Neural cell (in vitro differentiated cells): ENCODE results near the gene FCHSD2. TPM values are rescaled to one million over a fixed set of nuclear protein-coding genes. Genes with fewer than 3 reads are reported as not detected.

Source experiments
- H2AFZ ChIP-seq: fragments of 200-600, 300-800 bp; sonication (generic), shearing (Covaris generic); 2 replicates; pipeline ENCODE4 v1.6.0; 2014; ENCODE audit warnings: low read depth, mild to moderate bottlenecking, antibody characterized with exemption, low read length, moderate library complexity
- H3F3A ChIP-seq: fragments of 200-600 bp; shearing (Covaris generic); 2 replicates; pipeline ENCODE4 v1.6.1; 2016; ENCODE audit warnings: mild to moderate bottlenecking, moderate library complexity, mixed read lengths, antibody characterized with exemption, low read length; ENCODE audit not compliant: insufficient read depth, poor library complexity, severe bottlenecking
- H3K27ac ChIP-seq: fragments of 200-600, 300-800 bp; sonication (generic), shearing (Covaris generic); 2 replicates; pipeline ENCODE4 v1.5.1; 2014; ENCODE audit warnings: mild to moderate bottlenecking, low read length, moderate library complexity
- H3K27me3 ChIP-seq: fragments of 300-800, 200-600 bp; sonication (generic), shearing (Covaris generic); 2 replicates; pipeline ENCODE4 v1.6.0; 2014; ENCODE audit warnings: mild to moderate bottlenecking, low read depth, low read length, moderate library complexity; ENCODE audit not compliant: insufficient read depth
- H3K36me3 ChIP-seq: fragments of 300-800, 200-600 bp; sonication (generic), shearing (Covaris generic); 2 replicates; pipeline ENCODE4 v1.5.1; 2014; ENCODE audit warnings: mild to moderate bottlenecking, antibody characterized with exemption, low read length, moderate library complexity; ENCODE audit not compliant: insufficient read depth
- H3K4me2 ChIP-seq: fragments of 300-800, 200-600 bp; sonication (generic), shearing (Covaris generic); 2 replicates; pipeline ENCODE4 v1.6.0; 2014; ENCODE audit warnings: mild to moderate bottlenecking, low read length
- H3K4me3 ChIP-seq: fragments of 300-800, 200-600 bp; sonication (generic), shearing (Covaris generic); 2 replicates; pipeline ENCODE4 v1.5.1; 2014; ENCODE audit warnings: mild to moderate bottlenecking, low read length, moderate library complexity
- H3K79me2 ChIP-seq: fragments of 200-600 bp; shearing (Covaris generic); replicated peaks from 2 replicates; pipeline ENCODE4 v1.6.0; 2014; ENCODE audit warnings: mild to moderate bottlenecking, low read length, moderate library complexity; ENCODE audit not compliant: insufficient read depth
- H3K9ac ChIP-seq: fragments of 300-800, 200-600 bp; sonication (generic), shearing (Covaris generic); 2 replicates; pipeline ENCODE4 v1.6.1; 2016; ENCODE audit warnings: mild to moderate bottlenecking, low read length, mixed read lengths
- H3K9me2 ChIP-seq: fragments of 200-600 bp; shearing (Covaris generic); 2 replicates; pipeline ENCODE4 v1.6.1; 2016; ENCODE audit warnings: mild to moderate bottlenecking, low read length, mixed read lengths; ENCODE audit not compliant: insufficient read depth
- H3K9me3 ChIP-seq: fragments of 200-600, 300-800 bp; sonication (generic), shearing (Covaris generic); 2 replicates; pipeline ENCODE4 v1.6.1; 2016; ENCODE audit warnings: mild to moderate bottlenecking, mixed run types, low read length, moderate library complexity, mixed read lengths
- H4K20me1 ChIP-seq: fragments of 200-600 bp; shearing (Covaris generic); 2 replicates; pipeline ENCODE4 v1.6.1; 2016; ENCODE audit warnings: mild to moderate bottlenecking, mixed run types; ENCODE audit not compliant: insufficient read depth
- EP300 ChIP-seq: fragments of 450-650 bp; conservative IDR thresholded peaks from 2 replicates; pipeline ENCODE4 v1.6.1; 2014; ENCODE audit warnings: antibody characterized with exemption, mild to moderate bottlenecking, moderate library complexity; ENCODE audit not compliant: poor library complexity, severe bottlenecking
- EZH2 ChIP-seq: fragments of 200-600, 300-800 bp; shearing (Covaris generic), sonication (generic); IDR thresholded peaks from 2 replicates; pipeline ENCODE4 v1.6.1; 2014; ENCODE audit warnings: antibody characterized with exemption, low read length, borderline replicate concordance, mild to moderate bottlenecking; ENCODE audit not compliant: insufficient read depth, poor library complexity, severe bottlenecking
- MXI1 ChIP-seq: fragments of 450-650 bp; conservative IDR thresholded peaks from 2 replicates; pipeline ENCODE4 v1.6.1; 2014; ENCODE audit warnings: antibody characterized with exemption, mild to moderate bottlenecking; ENCODE audit not compliant: poor library complexity, severe bottlenecking
- POLR2AphosphoS5 ChIP-seq: IDR thresholded peaks from 2 replicates; pipeline ENCODE4 v1.6.1; 2012
- RAD21 ChIP-seq: fragments of 450-650 bp; conservative IDR thresholded peaks from 2 replicates; pipeline ENCODE4 v1.6.1; 2014; ENCODE audit warnings: antibody characterized with exemption, mild to moderate bottlenecking, moderate library complexity
- REST ChIP-seq: IDR thresholded peaks from 2 replicates; pipeline ENCODE4 v1.6.1; 2012; ENCODE audit warnings: borderline replicate concordance
- SMC3 ChIP-seq: fragments of 450-650 bp; conservative IDR thresholded peaks from 2 replicates; pipeline ENCODE4 v1.6.1; 2014; ENCODE audit warnings: antibody characterized with exemption, mild to moderate bottlenecking, moderate library complexity; ENCODE audit not compliant: poor library complexity
- TAF1 ChIP-seq: IDR thresholded peaks from 2 replicates; pipeline ENCODE4 v1.6.1; 2012; ENCODE audit warnings: low read depth
- polyA plus RNA-seq: library from polyadenylated mRNA; depleted of rRNA; stranded (reverse); fragments of >200 nt; gene quantifications from 2 replicates; pipeline ENCODE4 v1.2.3, GENCODE V29; 2014
- TF ChIP-seq, protein P1 (sequence below): fragments of 450-650 bp; IDR thresholded peaks from 2 replicates; pipeline ENCODE4 v1.5.1; 2014; ENCODE audit warnings: antibody characterized with exemption, mild to moderate bottlenecking, moderate library complexity; ENCODE audit not compliant: poor library complexity, severe bottlenecking

Gene FCHSD2
- polyA plus RNA-seq, 1 donor from 2014 or later: 40.8 TPM

- Histone ChIP-seq H3K4me2 (no peak overlapping the region), H3K27ac (no peak overlapping the region), H3K79me2 (no peaks in the 10 kb centered on the region), H3K9me2 (no peaks in the 10 kb centered on the region), H2AFZ (no peak overlapping the region), H3K9ac (no peak overlapping the region), H3K36me3 (no peaks in the 10 kb centered on the region), H4K20me1 (no peaks in the 10 kb centered on the region), H3K4me3 (no peak overlapping the region), H3K27me3 (no peaks in the 10 kb centered on the region), H3K9me3 (no peaks in the 10 kb centered on the region), H3F3A (no peaks in the 10 kb centered on the region)
- TF ChIP-seq TAF1: no peak
- TF ChIP-seq SMC3: no peak
- no peak for TF ChIP-seq EP300
- TF ChIP-seq REST: no peak
- no peak for TF ChIP-seq RAD21
- TF ChIP-seq, protein P1, sequence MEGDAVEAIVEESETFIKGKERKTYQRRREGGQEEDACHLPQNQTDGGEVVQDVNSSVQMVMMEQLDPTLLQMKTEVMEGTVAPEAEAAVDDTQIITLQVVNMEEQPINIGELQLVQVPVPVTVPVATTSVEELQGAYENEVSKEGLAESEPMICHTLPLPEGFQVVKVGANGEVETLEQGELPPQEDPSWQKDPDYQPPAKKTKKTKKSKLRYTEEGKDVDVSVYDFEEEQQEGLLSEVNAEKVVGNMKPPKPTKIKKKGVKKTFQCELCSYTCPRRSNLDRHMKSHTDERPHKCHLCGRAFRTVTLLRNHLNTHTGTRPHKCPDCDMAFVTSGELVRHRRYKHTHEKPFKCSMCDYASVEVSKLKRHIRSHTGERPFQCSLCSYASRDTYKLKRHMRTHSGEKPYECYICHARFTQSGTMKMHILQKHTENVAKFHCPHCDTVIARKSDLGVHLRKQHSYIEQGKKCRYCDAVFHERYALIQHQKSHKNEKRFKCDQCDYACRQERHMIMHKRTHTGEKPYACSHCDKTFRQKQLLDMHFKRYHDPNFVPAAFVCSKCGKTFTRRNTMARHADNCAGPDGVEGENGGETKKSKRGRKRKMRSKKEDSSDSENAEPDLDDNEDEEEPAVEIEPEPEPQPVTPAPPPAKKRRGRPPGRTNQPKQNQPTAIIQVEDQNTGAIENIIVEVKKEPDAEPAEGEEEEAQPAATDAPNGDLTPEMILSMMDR: no peak
- TF ChIP-seq EZH2: no peak
- no peak for TF ChIP-seq POLR2AphosphoS5
- no peak for TF ChIP-seq MXI1
Measured at GRCh38 chr11:72848846-72849466, 293.2 kb downstream of the FCHSD2 start.

GRCh38 chr11:72844356-72844755 is 297.8 kb downstream of the FCHSD2 start:
- Histone ChIP-seq H3K4me3 (no peak overlapping the region), H3F3A (no peaks in the 10 kb centered on the region), H3K27ac (no peak overlapping the region), H3K9me2 (no peaks in the 10 kb centered on the region), H2AFZ (no peak overlapping the region), H3K27me3 (no peaks in the 10 kb centered on the region), H3K9ac (no peak overlapping the region), H3K9me3 (no peaks in the 10 kb centered on the region), H3K4me2 (no peak overlapping the region), H4K20me1 (no peaks in the 10 kb centered on the region), H3K79me2 (no peaks in the 10 kb centered on the region), H3K36me3 (no peaks in the 10 kb centered on the region)
- TF ChIP-seq REST: no peak
- TF ChIP-seq, protein P1: no peak
- TF ChIP-seq MXI1: no peak
- no peak for TF ChIP-seq EZH2
- TF ChIP-seq EP300: no peak
- no peak for TF ChIP-seq POLR2AphosphoS5
- TF ChIP-seq SMC3: no peak
- no peak for TF ChIP-seq RAD21
- no peak for TF ChIP-seq TAF1
